ENCODE measurements around the gene USH2A.
"Not testable (repeated sequence)": the region's sequence is repeated elsewhere in the genome, so short reads cannot be mapped to it uniquely, and the experiment has no call there.

The USH2A gene

GRCh38 chr1:216390956-216391355, 32.3 kb downstream of the USH2A start:
- no peak for DNase-seq

GRCh38 chr1:216389774-216390173, 33.5 kb downstream of the USH2A start:
- no peak for DNase-seq

- DNase-seq = no peak
Observed at GRCh38 chr1:216388558-216388957, 34.7 kb downstream of the USH2A start.

- DNase-seq = no peak
Observed at GRCh38 chr1:216387782-216388181, 35.5 kb downstream of the USH2A start.

- DNase-seq = no peak
Observed at GRCh38 chr1:216379441-216379840, 43.8 kb downstream of the USH2A start.

GRCh38 chr1:216368249-216368648, 55.0 kb downstream of the USH2A start:
- DNase-seq = no peak

- DNase-seq = no peak
Observed at GRCh38 chr1:216366979-216367378, 56.3 kb downstream of the USH2A start.

GRCh38 chr1:216356945-216357344, 66.3 kb downstream of the USH2A start:
- no peak for DNase-seq

GRCh38 chr1:216350186-216350585, 73.1 kb downstream of the USH2A start:
- DNase-seq = no peak

GRCh38 chr1:216346526-216346925, 76.7 kb downstream of the USH2A start:
- no peak for DNase-seq

GRCh38 chr1:216340542-216340941, 82.7 kb downstream of the USH2A start:
- not testable (repeated sequence) for DNase-seq

GRCh38 chr1:216332462-216332861, 90.8 kb downstream of the USH2A start:
- no peak for DNase-seq

- DNase-seq = no peak
Observed at GRCh38 chr1:216332003-216332402, 91.2 kb downstream of the USH2A start.

- DNase-seq = no peak
Observed at GRCh38 chr1:216331211-216331610, 92.0 kb downstream of the USH2A start.

GRCh38 chr1:216330262-216330661, 93.0 kb downstream of the USH2A start:
- no peak for DNase-seq

- no peak for DNase-seq
Observed at GRCh38 chr1:216325946-216326345, 97.3 kb downstream of the USH2A start.

GRCh38 chr1:216325336-216325735, 97.9 kb downstream of the USH2A start:
- no peak for DNase-seq

- no peak for DNase-seq
Observed at GRCh38 chr1:216323344-216323743, 99.9 kb downstream of the USH2A start.

- no peak for DNase-seq
Observed at GRCh38 chr1:216314379-216315095, 108.7 kb downstream of the USH2A start.

- DNase-seq = no peak
Observed at GRCh38 chr1:216310776-216311175, 112.5 kb downstream of the USH2A start.

GRCh38 chr1:216306830-216307229, 116.4 kb downstream of the USH2A start:
- no peak for DNase-seq

- no peak for DNase-seq
Observed at GRCh38 chr1:216303690-216304089, 119.6 kb downstream of the USH2A start.

- no peak for DNase-seq
Observed at GRCh38 chr1:216293683-216294082, 129.6 kb downstream of the USH2A start.

GRCh38 chr1:216290074-216290473, 133.2 kb downstream of the USH2A start:
- DNase-seq = no peak

- DNase-seq = no peak
Observed at GRCh38 chr1:216285052-216285451, 138.2 kb downstream of the USH2A start.

All from effector CD8-positive, alpha-beta T cell (primary cell).